Lung (tissue), 12 donors: ENCODE data around the gene DPYSL4. TPM values are rescaled to one million over a fixed set of nuclear protein-coding genes. Genes with fewer than 3 reads are reported as not detected.

Experiments used
- ATAC-seq: fragments of 200-7000 bp; cut with Tn5 transposase; one replicate; pipeline ENCODE4 v1.9.1; 2020; ENCODE audit warnings: moderate number of reproducible peaks; ENCODE audit not compliant: insufficient read depth, low FRiP score
- DNase-seq, 3 donors: peaks; one replicate each; pipeline ENCODE4 v3.0.0-alpha.2; 2013 to 2017
- H3K27ac ChIP-seq, 2 donors: one replicate each; pipeline ENCODE4 v1.5.1; 2013; ENCODE audit warnings: mild to moderate bottlenecking in 2 of 2, moderate library complexity in 2 of 2, control low read depth in 1 of 2, inconsistent platforms in 1 of 2, low read depth in 1 of 2, low read length in 1 of 2
- H3K27me3 ChIP-seq, 3 donors: one replicate each; pipeline ENCODE4 v1.5.1; 2013; ENCODE audit warnings: low read length in 2 of 3; ENCODE audit not compliant: control insufficient read depth in 3 of 3, insufficient read depth in 3 of 3
- H3K36me3 ChIP-seq, 4 donors: one replicate each; pipeline ENCODE4 v1.5.1; 2013; ENCODE audit warnings: low read length in 4 of 4, mild to moderate bottlenecking in 1 of 4, moderate library complexity in 1 of 4; ENCODE audit not compliant: control insufficient read depth in 4 of 4, insufficient read depth in 4 of 4
- H3K4me1 ChIP-seq, 5 donors: one replicate each; pipeline ENCODE4 v1.5.1; 2013; ENCODE audit warnings: low read length in 5 of 5, mild to moderate bottlenecking in 2 of 5, moderate library complexity in 1 of 5; ENCODE audit not compliant: control insufficient read depth in 5 of 5, insufficient read depth in 5 of 5
- H3K4me3 ChIP-seq: one replicate; pipeline ENCODE4 v1.5.1; 2013; ENCODE audit warnings: mild to moderate bottlenecking, control low read depth, moderate library complexity
- H3K9ac ChIP-seq, 2 donors: one replicate each; pipeline ENCODE4 v1.5.1; 2013; ENCODE audit warnings: low read length in 2 of 2, control low read depth in 1 of 2; ENCODE audit not compliant: insufficient read depth in 1 of 2
- H3K9me3 ChIP-seq, 4 donors: one replicate each; pipeline ENCODE4 v1.5.1; 2013; ENCODE audit warnings: low read length in 3 of 4, mild to moderate bottlenecking in 1 of 4, moderate library complexity in 1 of 4; ENCODE audit not compliant: control insufficient read depth in 4 of 4, insufficient read depth in 3 of 4
- WGBS, 2 donors: extraction: QIAGEN DNeasy Blood & Tissue Kit; methylation state at CpG; one replicate each; pipeline ENCODE4 v1.1.7; 2013; 5-methylcytosine and 5-hydroxymethylcytosine counted together
- polyA plus RNA-seq, 2 donors: library from polyadenylated mRNA; stranded (reverse); fragments of 200-250 nt; gene quantifications; one replicate each; pipeline ENCODE4 v1.2.1, GENCODE V29; 2013
- total RNA-seq, 2 donors: library from RNA; depleted of rRNA in 1 of 2; stranded (reverse); fragments of >200 nt in 1 of 2; gene quantifications; one replicate each; pipeline ENCODE4 v1.2.1, GENCODE V29; 2014 to 2021
- TF ChIP-seq, protein P1 (sequence below): IDR thresholded peaks from 2 replicates; pipeline ENCODE4 v1.5.1; 2012; ENCODE audit warnings: mild to moderate bottlenecking; ENCODE audit errors: control extremely low read depth, extremely low read depth
- donor health status: control.
- donor health status: control.
- donor health status: Bipolar disorder and iron deficiency.
- donor health status: healthy.
- donor health status: DM: yes; HTN: yes; CAD: no.

Gene DPYSL4
- total and polyA plus RNA-seq, 4 donors = 0.33 to 1.5 (median 1.3) TPM

DNA sequence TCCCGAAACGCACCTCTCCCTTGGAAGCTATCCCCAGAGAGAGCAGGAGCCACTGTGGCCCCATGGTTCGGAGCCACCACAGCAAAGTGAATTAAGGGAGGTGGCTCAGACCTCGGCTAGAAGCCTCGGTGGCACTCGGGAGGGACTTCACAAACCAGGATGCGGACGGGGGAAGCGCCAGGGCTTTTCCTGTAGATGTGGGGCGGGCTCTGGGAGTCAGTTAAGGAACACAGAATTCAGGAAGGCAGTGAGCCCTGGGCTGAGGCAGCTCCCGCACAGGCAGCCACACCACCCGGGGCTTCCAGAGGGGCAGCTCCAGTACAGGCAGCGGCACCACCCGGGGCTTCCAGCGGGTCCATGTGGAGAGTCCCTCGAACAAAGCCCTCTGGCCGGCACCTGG lies 42.7 kb upstream of the DPYSL4 start:
- Histone ChIP-seq H3K4me3 (no peak overlapping the region), H3K36me3 (no peaks in the 10 kb centered on the region), H3K9ac (no peak overlapping the region), H3K27me3 (peaks cover 0 to 23% (median 0%) of the 10 kb centered on the region in 3 donors), H3K27ac (no peak overlapping the region), H3K9me3 (no peaks in the 10 kb centered on the region), H3K4me1 (no peaks in the 10 kb centered on the region)
- WGBS, 2 donors = 59 to 63% methylated on average over 17 of the region's 17 CpGs
- ATAC-seq = no peak
- no peak for DNase-seq
- TF ChIP-seq, protein P1, sequence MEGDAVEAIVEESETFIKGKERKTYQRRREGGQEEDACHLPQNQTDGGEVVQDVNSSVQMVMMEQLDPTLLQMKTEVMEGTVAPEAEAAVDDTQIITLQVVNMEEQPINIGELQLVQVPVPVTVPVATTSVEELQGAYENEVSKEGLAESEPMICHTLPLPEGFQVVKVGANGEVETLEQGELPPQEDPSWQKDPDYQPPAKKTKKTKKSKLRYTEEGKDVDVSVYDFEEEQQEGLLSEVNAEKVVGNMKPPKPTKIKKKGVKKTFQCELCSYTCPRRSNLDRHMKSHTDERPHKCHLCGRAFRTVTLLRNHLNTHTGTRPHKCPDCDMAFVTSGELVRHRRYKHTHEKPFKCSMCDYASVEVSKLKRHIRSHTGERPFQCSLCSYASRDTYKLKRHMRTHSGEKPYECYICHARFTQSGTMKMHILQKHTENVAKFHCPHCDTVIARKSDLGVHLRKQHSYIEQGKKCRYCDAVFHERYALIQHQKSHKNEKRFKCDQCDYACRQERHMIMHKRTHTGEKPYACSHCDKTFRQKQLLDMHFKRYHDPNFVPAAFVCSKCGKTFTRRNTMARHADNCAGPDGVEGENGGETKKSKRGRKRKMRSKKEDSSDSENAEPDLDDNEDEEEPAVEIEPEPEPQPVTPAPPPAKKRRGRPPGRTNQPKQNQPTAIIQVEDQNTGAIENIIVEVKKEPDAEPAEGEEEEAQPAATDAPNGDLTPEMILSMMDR = no peak

DNA sequence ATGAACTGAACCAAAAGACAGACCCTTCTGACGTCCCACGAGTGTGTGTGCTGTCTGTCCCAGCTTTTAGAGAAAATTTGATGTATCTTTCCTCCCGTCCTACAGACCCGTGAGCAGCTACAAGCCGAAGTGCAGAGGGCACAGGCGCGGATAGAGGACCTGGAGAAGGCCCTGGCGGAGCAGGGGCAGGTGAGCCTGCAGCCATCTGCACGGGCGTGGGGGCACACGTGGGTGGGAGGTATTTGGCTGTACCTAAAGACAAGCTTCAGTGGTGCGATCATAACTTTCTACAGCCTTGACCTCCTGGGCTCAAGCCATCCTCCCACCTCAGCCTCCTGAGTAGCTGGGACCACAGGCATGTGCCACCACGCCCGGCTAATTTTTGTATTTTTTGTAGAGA lies 41.7 kb upstream of the DPYSL4 start:
- H3K9ac ChIP-seq = no peak overlapping the region
- no peak overlapping the region for H3K4me3 ChIP-seq
- peaks cover 0 to 20% (median 0%) of the 10 kb centered on the region in 3 donors for H3K27me3 ChIP-seq
- H3K4me1 ChIP-seq = no peaks in the 10 kb centered on the region
- no peaks in the 10 kb centered on the region for H3K9me3 ChIP-seq
- DNase-seq (no peak), ATAC-seq (no peak)
- no peak overlapping the region for H3K27ac ChIP-seq
- TF ChIP-seq, protein P1 = no peak
- WGBS, 2 donors = 87 to 88% methylated on average over 14 of the region's 14 CpGs
- H3K36me3 ChIP-seq = no peaks in the 10 kb centered on the region

DNA sequence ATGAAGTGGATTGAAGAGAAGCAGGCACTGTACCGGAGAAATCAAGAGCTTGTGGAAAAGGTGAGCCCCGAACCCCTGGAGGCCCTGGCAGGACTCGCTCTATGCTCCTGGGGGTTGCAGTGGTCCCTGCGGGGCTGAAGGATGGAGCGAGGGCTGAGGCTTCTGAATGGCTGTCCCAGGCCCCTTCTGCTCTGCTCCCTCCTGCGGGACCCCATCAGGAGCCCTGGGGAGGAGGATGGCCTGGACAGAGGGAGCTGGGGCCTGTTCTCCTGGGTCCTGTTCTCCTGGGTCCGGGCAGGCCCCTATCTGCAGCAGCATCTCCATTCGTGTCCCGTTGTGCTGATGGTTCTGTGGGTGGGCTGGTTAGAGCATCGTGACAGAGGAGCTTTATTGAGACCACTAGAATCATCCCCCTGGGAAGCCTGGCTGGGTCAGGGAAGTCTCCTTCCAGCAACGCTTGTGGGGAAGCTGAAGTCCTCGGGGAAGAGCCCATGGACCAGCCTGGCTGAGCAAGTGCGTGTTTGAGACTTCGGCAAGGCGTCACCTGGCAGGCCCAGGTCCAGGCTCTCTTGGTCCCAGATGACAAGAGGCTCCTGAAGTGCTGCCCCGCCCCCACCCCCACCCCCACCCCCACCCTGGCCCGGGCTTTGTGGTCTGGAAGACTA lies 41.1 kb upstream of the DPYSL4 start:
- no peaks in the 10 kb centered on the region for H3K4me1 ChIP-seq
- 72 to 81% methylated on average over 17 of the region's 17 CpGs for WGBS, 2 donors
- no peak overlapping the region for H3K9ac ChIP-seq
- H3K36me3 ChIP-seq = no peaks in the 10 kb centered on the region
- H3K27me3 ChIP-seq = peaks cover 0 to 20% (median 0%) of the 10 kb centered on the region in 3 donors
- DNase-seq (no peak), ATAC-seq (no peak)
- H3K4me3 ChIP-seq = no peak overlapping the region
- TF ChIP-seq, protein P1 = no peak
- no peaks in the 10 kb centered on the region for H3K9me3 ChIP-seq
- no peak overlapping the region for H3K27ac ChIP-seq

DNA sequence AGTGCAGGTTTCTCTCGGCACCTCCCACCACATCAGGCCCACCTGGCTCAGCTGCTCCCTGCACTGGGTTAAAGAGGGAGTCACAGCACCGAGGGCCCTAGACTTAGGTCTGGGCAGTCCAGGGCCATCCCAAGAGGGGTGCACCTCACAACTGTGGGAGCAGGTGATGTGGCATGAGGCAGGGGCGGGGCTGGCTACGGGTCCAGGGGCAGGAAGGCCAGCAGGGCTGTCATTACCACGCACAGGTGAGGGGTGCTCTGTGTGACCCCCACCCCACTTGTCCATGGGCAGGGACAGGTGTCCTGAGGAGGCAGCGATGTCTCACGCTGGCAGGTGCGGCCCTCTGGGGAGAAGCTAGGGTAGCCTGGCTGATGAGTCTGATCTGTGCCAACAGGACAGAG lies 40.5 kb upstream of the DPYSL4 start:
- Histone ChIP-seq H3K9ac (no peak overlapping the region), H3K9me3 (no peaks in the 10 kb centered on the region), H3K36me3 (no peaks in the 10 kb centered on the region), H3K27ac (no peak overlapping the region), H3K27me3 (peaks cover 0 to 20% (median 0%) of the 10 kb centered on the region in 3 donors), H3K4me3 (no peak overlapping the region), H3K4me1 (no peaks in the 10 kb centered on the region)
- TF ChIP-seq, protein P1 = no peak
- DNase-seq = no peak
- ATAC-seq = no peak
- WGBS, 2 donors = 59 to 76% methylated on average over 8 of the region's 8 CpGs
